Endodermal cell (in vitro differentiated cells): ENCODE data around the gene GALNT2. TPM values are rescaled to one million over a fixed set of nuclear protein-coding genes. Genes with fewer than 3 reads are reported as not detected.

Experiments
- DNase-seq: peaks from one replicate; pipeline ENCODE4 v3.0.0-alpha.2; 2017
- H3K27ac ChIP-seq: 2 replicates; pipeline ENCODE4 v1.5.1; 2013; ENCODE audit warnings: mild to moderate bottlenecking, low read depth, low read length, moderate library complexity
- H3K27me3 ChIP-seq: 2 replicates; pipeline ENCODE4 v1.6.1; 2013; ENCODE audit warnings: mild to moderate bottlenecking, low read length, moderate library complexity; ENCODE audit not compliant: insufficient read depth, control insufficient read depth, poor library complexity, severe bottlenecking
- H3K36me3 ChIP-seq: 2 replicates; pipeline ENCODE4 v1.7.0; 2013; ENCODE audit warnings: mild to moderate bottlenecking, low read length, moderate library complexity; ENCODE audit not compliant: control insufficient read depth, insufficient read depth
- H3K4me1 ChIP-seq: one replicate; pipeline ENCODE4 v1.7.0; 2013; ENCODE audit warnings: low read length; ENCODE audit not compliant: control insufficient read depth, insufficient read depth
- H3K4me3 ChIP-seq: 2 replicates; pipeline ENCODE4 v1.5.1; 2013; ENCODE audit warnings: mild to moderate bottlenecking, low read length, moderate library complexity
- H3K9ac ChIP-seq: 2 replicates; pipeline ENCODE4 v1.6.1; 2013; ENCODE audit warnings: mild to moderate bottlenecking, low read length, moderate library complexity; ENCODE audit not compliant: poor library complexity, severe bottlenecking; ENCODE audit errors: extremely low read depth
- H3K9me3 ChIP-seq: 2 replicates; pipeline ENCODE4 v1.6.1; 2013; ENCODE audit warnings: mild to moderate bottlenecking, low read length, moderate library complexity; ENCODE audit not compliant: control insufficient read depth
- H3K27ac Mint-ChIP-seq: 2 replicates; pipeline ENCODE4 v1.8.0; 2020; ENCODE audit warnings: mixed read lengths
- H3K27me3 Mint-ChIP-seq: 2 replicates; pipeline ENCODE4 v1.8.0; 2021; ENCODE audit warnings: mild to moderate bottlenecking, mixed read lengths; ENCODE audit not compliant: insufficient read depth
- H3K36me3 Mint-ChIP-seq: 2 replicates; pipeline ENCODE4 v1.8.0; 2020; ENCODE audit warnings: low read depth, mixed read lengths
- H3K4me1 Mint-ChIP-seq: 2 replicates; pipeline ENCODE4 v1.8.0; 2020; ENCODE audit warnings: mixed read lengths
- H3K4me3 Mint-ChIP-seq: 2 replicates; pipeline ENCODE4 v1.8.0; 2020; ENCODE audit warnings: mild to moderate bottlenecking, moderate library complexity, mixed read lengths
- H3K9me3 Mint-ChIP-seq: 2 replicates; pipeline ENCODE4 v1.8.0; 2020; ENCODE audit warnings: mild to moderate bottlenecking, mixed read lengths
- WGBS, 2 experiments: methylation state at CpG; one replicate each; pipeline versions ENCODE4 v1.1.5 to v1.1.7; 2013; ENCODE audit warnings: missing lambda C conversion rate in 2 of 2, mixed read lengths in 1 of 2; ENCODE audit not compliant: insufficient coverage in 1 of 2, insufficient read length in 1 of 2; 5-methylcytosine and 5-hydroxymethylcytosine counted together
- total RNA-seq, 2 donors: library from RNA; stranded (reverse); fragmentation: NEBNext Ultra II Directional in 1 of 2; extraction: Animal tissue kit (Norgen Biotek cat#: 25700) in 1 of 2; gene quantifications; 2 replicates in 1 of 2; 3 replicates in 1 of 2; pipeline ENCODE4 v1.2.1, GENCODE V29; 2021
- TF ChIP-seq, protein P1 (sequence below): fragments of 200-600 bp; sonication (generic); conservative IDR thresholded peaks from 2 replicates; pipeline ENCODE4 v1.5.0; 2021; ENCODE audit warnings: antibody characterized with exemption, mild to moderate bottlenecking

Gene GALNT2
- total RNA-seq, 2 donors from 2014 or later = 41.6 to 63.5 TPM

DNA sequence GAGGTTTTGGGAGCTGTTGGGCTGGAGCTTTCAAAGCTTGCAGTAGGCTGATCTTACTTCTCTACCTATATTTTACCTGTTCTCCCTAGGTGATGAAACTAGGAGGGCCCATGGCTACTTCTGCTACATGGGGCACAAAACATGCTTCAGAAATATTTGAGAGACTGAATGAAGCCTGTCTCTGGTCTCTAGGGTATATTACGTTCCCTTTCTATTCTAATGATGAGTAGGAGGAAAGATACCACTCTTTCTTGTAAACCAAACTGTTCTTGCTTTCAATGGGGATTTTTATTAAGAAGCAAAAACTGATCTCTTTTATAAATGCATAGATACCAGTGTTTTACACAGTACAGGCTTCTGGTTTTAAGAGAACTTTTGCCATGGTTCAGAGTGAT, 103.1 kb downstream of the GALNT2 start:
- no peak overlapping the region for H3K27ac Mint-ChIP-seq
- H3K9ac ChIP-seq = no peak overlapping the region
- H3K36me3 Mint-ChIP-seq = peaks cover 10% of the 10 kb centered on the region
- peaks cover 11% of the 10 kb centered on the region for H3K9me3 ChIP-seq
- H3K4me3 Mint-ChIP-seq = no peak overlapping the region
- H3K27ac ChIP-seq = no peak overlapping the region
- WGBS, 2 experiments = 100% methylated on average over 1 of the region's 1 CpG; no CpG with 5 or more reads in 1 of the 2 experiments
- TF ChIP-seq, protein P1, sequence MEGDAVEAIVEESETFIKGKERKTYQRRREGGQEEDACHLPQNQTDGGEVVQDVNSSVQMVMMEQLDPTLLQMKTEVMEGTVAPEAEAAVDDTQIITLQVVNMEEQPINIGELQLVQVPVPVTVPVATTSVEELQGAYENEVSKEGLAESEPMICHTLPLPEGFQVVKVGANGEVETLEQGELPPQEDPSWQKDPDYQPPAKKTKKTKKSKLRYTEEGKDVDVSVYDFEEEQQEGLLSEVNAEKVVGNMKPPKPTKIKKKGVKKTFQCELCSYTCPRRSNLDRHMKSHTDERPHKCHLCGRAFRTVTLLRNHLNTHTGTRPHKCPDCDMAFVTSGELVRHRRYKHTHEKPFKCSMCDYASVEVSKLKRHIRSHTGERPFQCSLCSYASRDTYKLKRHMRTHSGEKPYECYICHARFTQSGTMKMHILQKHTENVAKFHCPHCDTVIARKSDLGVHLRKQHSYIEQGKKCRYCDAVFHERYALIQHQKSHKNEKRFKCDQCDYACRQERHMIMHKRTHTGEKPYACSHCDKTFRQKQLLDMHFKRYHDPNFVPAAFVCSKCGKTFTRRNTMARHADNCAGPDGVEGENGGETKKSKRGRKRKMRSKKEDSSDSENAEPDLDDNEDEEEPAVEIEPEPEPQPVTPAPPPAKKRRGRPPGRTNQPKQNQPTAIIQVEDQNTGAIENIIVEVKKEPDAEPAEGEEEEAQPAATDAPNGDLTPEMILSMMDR = no peak
- peaks cover 12% of the 10 kb centered on the region for H3K9me3 Mint-ChIP-seq
- no peaks in the 10 kb centered on the region for H3K4me1 ChIP-seq
- no peak overlapping the region for H3K4me3 ChIP-seq
- no peak for DNase-seq
- H3K27me3 Mint-ChIP-seq = no peaks in the 10 kb centered on the region
- no peaks in the 10 kb centered on the region for H3K36me3 ChIP-seq
- H3K27me3 ChIP-seq = no peaks in the 10 kb centered on the region
- H3K4me1 Mint-ChIP-seq = peaks cover 11% of the 10 kb centered on the region

DNA sequence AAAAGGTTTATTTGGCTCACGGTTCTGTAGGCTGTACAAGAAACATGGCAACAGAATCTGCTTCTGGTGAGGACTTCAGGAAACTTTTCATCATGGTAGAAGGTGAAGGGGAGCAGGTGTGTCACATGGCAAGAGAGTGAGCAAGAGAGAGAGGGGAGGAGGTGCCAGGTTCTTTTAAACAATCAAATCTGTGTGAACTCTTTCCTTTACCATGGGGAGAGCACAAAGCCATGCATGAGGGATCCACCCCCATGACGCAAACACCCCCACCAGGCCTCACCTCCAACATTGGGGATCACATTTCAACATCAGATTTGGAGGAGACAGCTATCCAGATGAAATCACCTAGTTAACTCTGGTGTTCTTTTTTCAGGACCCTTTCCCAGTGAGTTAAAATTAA, 103.6 kb downstream of the GALNT2 start:
- peak; percentile 40 for DNase-seq
- Histone ChIP-seq H3K4me3 (no peak overlapping the region), H3K4me1 (no peaks in the 10 kb centered on the region), H3K36me3 (no peaks in the 10 kb centered on the region), H3K9ac (no peak overlapping the region), H3K9me3 (peaks cover 11% of the 10 kb centered on the region), H3K27me3 (no peaks in the 10 kb centered on the region), H3K27ac (no peak overlapping the region)
- Mint-ChIP-seq H3K4me3 (no peak overlapping the region), H3K27ac (peak overlapping the region; percentile 19), H3K27me3 (no peaks in the 10 kb centered on the region), H3K4me1 (peaks cover 11% of the 10 kb centered on the region), H3K36me3 (peaks cover 10% of the 10 kb centered on the region), H3K9me3 (peaks cover 12% of the 10 kb centered on the region)
- 82 to 85% methylated on average over 2 of the region's 2 CpGs for WGBS, 2 experiments
- TF ChIP-seq, protein P1 = no peak

DNA sequence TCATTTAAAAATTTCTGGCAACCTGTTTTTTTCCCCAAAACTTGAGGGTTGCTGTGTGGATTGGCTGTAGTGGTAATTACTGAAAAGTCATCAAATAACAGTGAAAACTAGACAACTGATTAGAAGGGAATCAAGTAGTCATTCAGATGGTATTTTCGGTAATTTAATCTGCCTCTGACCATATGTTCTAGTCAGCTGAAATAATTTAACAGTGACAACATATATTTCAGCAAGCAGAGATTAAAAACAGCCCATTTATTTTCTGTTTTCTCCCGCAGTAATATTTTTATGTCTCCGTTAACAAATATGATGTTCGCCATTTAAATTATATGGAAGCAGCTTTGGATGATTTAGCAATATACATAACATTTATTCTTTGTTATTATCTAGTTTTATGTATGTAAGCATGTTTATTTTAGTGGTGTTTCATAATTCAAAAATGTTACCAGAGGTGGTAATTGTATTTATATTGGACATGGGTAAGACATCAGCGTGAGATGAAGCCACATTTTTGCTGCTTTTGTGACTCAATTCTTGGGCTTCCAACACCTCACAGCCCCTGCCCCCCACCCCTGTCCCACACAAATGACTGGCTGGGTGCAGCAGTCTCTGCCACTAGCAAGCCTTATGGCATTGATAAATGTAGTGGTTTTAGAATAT, 104.4 kb downstream of the GALNT2 start:
- TF ChIP-seq, protein P1 = no peak
- H3K9me3 Mint-ChIP-seq = peaks cover 10% of the 10 kb centered on the region
- peak; percentile 22 for DNase-seq
- Histone ChIP-seq H3K27ac (no peak overlapping the region), H3K4me1 (no peaks in the 10 kb centered on the region), H3K9me3 (peaks cover 9% of the 10 kb centered on the region), H3K9ac (no peak overlapping the region), H3K36me3 (no peaks in the 10 kb centered on the region), H3K4me3 (no peak overlapping the region), H3K27me3 (no peaks in the 10 kb centered on the region)
- 97 to 100% methylated on average over 4 to 5 of the region's 5 CpGs for WGBS, 2 experiments
- H3K36me3 Mint-ChIP-seq = peaks cover 6% of the 10 kb centered on the region
- H3K27me3 Mint-ChIP-seq = no peaks in the 10 kb centered on the region
- H3K4me3 Mint-ChIP-seq = no peak overlapping the region
- H3K27ac Mint-ChIP-seq = no peak overlapping the region
- H3K4me1 Mint-ChIP-seq = peaks cover 12% of the 10 kb centered on the region
